Measurements from ENCODE around the gene CSNK1A1.
A peak's percentile ranks its signal among the peaks of the same experiment; 100 is the strongest.
"Not testable (repeated sequence)": the region's sequence is repeated elsewhere in the genome, so short reads cannot be mapped to it uniquely, and the experiment has no call there.

CSNK1A1 gene

GRCh38 chr5:149540089-149540488 lies 11.2 kb downstream of the CSNK1A1 start:
- DNase-seq (ENCODE audit: low read depth): no peak
- no peak overlapping the region for H3K4me3 ChIP-seq (ENCODE audit: control insufficient read depth, low read depth, low read length)
- TF ChIP-seq, protein P1, sequence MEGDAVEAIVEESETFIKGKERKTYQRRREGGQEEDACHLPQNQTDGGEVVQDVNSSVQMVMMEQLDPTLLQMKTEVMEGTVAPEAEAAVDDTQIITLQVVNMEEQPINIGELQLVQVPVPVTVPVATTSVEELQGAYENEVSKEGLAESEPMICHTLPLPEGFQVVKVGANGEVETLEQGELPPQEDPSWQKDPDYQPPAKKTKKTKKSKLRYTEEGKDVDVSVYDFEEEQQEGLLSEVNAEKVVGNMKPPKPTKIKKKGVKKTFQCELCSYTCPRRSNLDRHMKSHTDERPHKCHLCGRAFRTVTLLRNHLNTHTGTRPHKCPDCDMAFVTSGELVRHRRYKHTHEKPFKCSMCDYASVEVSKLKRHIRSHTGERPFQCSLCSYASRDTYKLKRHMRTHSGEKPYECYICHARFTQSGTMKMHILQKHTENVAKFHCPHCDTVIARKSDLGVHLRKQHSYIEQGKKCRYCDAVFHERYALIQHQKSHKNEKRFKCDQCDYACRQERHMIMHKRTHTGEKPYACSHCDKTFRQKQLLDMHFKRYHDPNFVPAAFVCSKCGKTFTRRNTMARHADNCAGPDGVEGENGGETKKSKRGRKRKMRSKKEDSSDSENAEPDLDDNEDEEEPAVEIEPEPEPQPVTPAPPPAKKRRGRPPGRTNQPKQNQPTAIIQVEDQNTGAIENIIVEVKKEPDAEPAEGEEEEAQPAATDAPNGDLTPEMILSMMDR (conservative IDR thresholded peaks at IDR 0.05; ENCODE audit: control insufficient read depth, insufficient read depth, low read depth, low read length): no peak

- DNase-seq (ENCODE audit: low read depth): no peak
- TF ChIP-seq, protein P1 (conservative IDR thresholded peaks at IDR 0.05; ENCODE audit: control insufficient read depth, insufficient read depth, low read depth, low read length): no peak
- no peak overlapping the region for H3K4me3 ChIP-seq (ENCODE audit: control insufficient read depth, low read depth, low read length)
Measured at GRCh38 chr5:149537374-149537975, 13.8 kb downstream of the CSNK1A1 start.

DNA sequence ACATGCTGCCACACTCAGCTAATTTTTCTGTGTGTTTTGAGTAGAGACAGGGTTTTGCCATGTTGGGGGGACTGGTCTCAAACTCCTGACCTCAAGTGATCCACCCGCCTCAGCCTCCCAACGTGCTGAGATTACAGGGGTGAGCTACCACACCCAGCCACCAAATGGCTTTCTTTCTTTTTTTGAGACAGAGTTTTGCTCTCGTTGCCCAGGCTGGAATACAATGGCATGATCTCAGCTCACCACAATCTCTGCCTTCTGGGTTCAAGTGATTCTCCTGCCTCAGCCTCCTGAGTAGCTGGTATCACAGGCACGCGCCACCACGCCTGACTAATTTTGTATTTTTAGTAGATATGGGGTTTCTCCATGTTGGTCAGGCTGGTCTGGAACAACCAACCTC lies 15.5 kb downstream of the CSNK1A1 start:
- H3K4me3 ChIP-seq (ENCODE audit: control insufficient read depth, low read depth, low read length); DNase-seq (ENCODE audit: low read depth): not testable (repeated sequence)

- no peak overlapping the region for H3K4me3 ChIP-seq (ENCODE audit: control insufficient read depth, low read depth, low read length)
- TF ChIP-seq, protein P1 (conservative IDR thresholded peaks at IDR 0.05; ENCODE audit: control insufficient read depth, insufficient read depth, low read depth, low read length): no peak
- no peak for DNase-seq (ENCODE audit: low read depth)
Measured at GRCh38 chr5:149532413-149532812, 18.8 kb downstream of the CSNK1A1 start.

DNA sequence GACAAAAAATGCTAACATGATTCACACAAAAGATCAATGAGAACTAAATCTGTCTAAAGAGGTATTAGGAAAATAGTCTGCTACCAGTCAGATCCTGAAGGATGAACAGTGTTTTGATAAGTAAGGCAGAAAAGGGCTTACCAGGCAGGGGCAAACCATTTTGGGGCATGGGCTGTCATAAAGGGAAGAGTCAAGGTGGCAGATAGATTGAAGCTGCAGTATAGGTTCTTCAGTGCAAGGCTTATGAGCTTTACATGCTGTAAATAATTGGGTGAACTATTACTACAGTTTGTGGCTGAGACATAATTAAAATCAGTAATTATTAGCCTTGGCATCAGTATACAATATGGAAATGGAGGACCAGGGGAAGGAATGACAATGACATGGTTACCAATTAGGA lies 21.8 kb downstream of the CSNK1A1 start:
- no peak for DNase-seq (ENCODE audit: low read depth)
- TF ChIP-seq, protein P1 (conservative IDR thresholded peaks at IDR 0.05; ENCODE audit: control insufficient read depth, insufficient read depth, low read depth, low read length): no peak
- no peak overlapping the region for H3K4me3 ChIP-seq (ENCODE audit: control insufficient read depth, low read depth, low read length)

DNA sequence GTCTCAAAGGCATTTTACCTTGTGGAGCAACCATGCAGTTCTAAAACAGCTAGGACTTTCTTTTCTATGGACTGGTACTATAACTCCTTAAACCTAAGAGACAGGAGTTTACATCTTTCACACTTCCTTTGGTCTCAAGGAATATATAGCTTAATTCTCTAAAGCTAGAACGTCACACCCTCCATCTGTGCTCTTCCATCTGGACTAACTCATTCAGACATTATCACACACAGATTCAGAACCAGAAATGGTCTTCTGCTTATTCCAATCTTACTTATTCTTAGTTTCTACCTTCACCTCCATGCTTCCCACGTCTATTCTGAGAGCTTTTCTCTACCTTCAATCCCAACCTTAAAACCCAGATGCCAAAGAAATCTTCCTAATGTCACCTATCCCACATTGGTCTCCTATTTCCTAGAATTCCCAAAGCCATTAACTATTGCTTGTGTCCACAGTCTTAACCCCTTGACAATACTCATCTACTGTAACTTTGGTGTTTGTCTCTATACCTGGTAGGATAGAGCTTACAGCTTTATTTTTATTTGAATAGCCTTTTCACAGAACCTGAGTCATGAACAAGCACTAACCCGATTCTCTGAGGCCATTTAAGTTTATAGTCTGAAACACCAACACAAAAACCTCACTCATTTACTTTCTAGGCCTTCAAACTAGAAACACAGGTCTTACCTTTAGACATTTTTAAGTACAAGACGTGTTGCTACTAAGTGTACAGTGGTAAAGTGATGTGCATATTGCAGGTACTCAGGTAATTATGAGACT lies 22.8 kb downstream of the CSNK1A1 start:
- no peak overlapping the region for H3K4me3 ChIP-seq (ENCODE audit: control insufficient read depth, low read depth, low read length)
- DNase-seq (ENCODE audit: low read depth): no peak
- TF ChIP-seq, protein P1 (conservative IDR thresholded peaks at IDR 0.05; ENCODE audit: control insufficient read depth, insufficient read depth, low read depth, low read length): no peak

DNA sequence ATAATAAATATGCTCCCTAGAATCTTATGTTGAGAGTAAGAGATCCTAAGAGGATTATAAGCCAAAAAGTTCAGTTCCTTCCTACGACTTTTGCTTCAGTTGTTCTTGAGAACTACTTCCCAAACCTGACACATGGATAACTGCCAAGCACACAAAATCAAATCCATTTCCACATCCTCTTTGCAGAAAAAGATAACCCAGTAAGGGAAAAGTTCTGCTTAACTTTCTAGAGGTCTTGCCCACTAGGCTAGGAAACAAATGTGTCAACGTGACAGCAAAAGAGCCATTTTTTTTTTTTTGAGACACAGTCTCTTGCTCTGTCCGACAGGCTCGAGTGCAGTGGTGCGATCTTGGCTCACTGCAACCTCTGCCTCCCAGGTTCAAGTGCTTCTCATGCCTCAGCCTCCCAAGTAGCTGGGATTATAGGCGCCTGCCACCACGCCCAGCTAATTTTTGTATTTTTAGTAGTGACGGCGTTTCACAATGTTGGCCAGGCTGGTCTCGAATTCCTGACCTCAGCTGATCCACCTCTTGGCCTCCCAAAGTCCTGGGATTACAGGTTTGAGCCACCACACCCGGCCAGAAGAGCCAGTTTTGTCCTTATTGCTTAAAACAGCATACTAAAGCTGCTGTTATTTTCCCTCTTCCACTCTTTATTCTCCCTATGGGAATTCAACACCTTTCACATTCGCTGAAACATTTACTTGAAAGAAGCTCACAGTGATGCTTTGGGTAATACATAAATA lies 24.2 kb downstream of the CSNK1A1 start:
- TF ChIP-seq, protein P1 (conservative IDR thresholded peaks at IDR 0.05; ENCODE audit: control insufficient read depth, insufficient read depth, low read depth, low read length): no peak
- no peak overlapping the region for H3K4me3 ChIP-seq (ENCODE audit: control insufficient read depth, low read depth, low read length)
- peak; percentile 32 for DNase-seq (ENCODE audit: low read depth)

Data from fibroblast of mammary gland (primary cell).